CD4-positive, alpha-beta T cell treated with Interleukin-17A for 1 hour (primary cell): Measurements from ENCODE around the gene PRAMEF2.
"Not testable (repeated sequence)": the region's sequence is repeated elsewhere in the genome, so short reads cannot be mapped to it uniquely, and the experiment has no call there.

Experiments used
- DNase-seq: peaks from one replicate; pipeline ENCODE4 v3.0.0-alpha.2; 2020

The PRAMEF2 gene

GRCh38 chr1:12856786-12857185 is at the start of gene PRAMEF2:
Gene PRAMEF2 (plus strand): TSS chr1:12857086. CDS start chr1:12859010, 1,924 bp downstream.
- DNase-seq: not testable (repeated sequence)

GRCh38 chr1:12809933-12810332 is 47.0 kb upstream of the PRAMEF2 start:
- DNase-seq: no peak

GRCh38 chr1:12810691-12811408 is 46.0 kb upstream of the PRAMEF2 start:
- no peak for DNase-seq

GRCh38 chr1:12811409-12811784 is 45.5 kb upstream of the PRAMEF2 start:
- DNase-seq: no peak

- not testable (repeated sequence) for DNase-seq
These were observed 37.8 kb upstream of the PRAMEF2 start for GRCh38 chr1:12819061-12819460.

- DNase-seq: not testable (repeated sequence)
These were observed 25.6 kb upstream of the PRAMEF2 start, which contains the start of gene PRAMEF11 for GRCh38 chr1:12831310-12831709. Gene PRAMEF11 (minus strand): TSS chr1:12831410. CDS start chr1:12828789, 2,621 bp downstream.

GRCh38 chr1:12833251-12833650 is 23.6 kb upstream of the PRAMEF2 start:
- DNase-seq: not testable (repeated sequence)

- DNase-seq: not testable (repeated sequence)
These were observed 8.3 kb upstream of the PRAMEF2 start, which contains the start of gene HNRNPCL1 for GRCh38 chr1:12848620-12849019. Gene HNRNPCL1 (minus strand): TSS chr1:12848720. CDS start chr1:12848289, 431 bp downstream.

GRCh38 chr1:12851779-12852178 is 5.1 kb upstream of the PRAMEF2 start:
- no peak for DNase-seq

GRCh38 chr1:12863131-12863880 is 6.4 kb downstream of the PRAMEF2 start:
- not testable (repeated sequence) for DNase-seq

GRCh38 chr1:12878453-12878852 is 21.6 kb downstream of the PRAMEF2 start:
- DNase-seq: not testable (repeated sequence)

- DNase-seq: not testable (repeated sequence)
These were observed 29.2 kb downstream of the PRAMEF2 start, which contains the start of gene PRAMEF4 for GRCh38 chr1:12886101-12886500. Gene PRAMEF4 (minus strand): TSS chr1:12886201. CDS start chr1:12883394, 2,807 bp downstream.

- not testable (repeated sequence) for DNase-seq
These were observed 41.3 kb downstream of the PRAMEF2 start, which contains the start of gene PRAMEF10 for GRCh38 chr1:12898170-12898569. Gene PRAMEF10 (minus strand): TSS chr1:12898270. CDS start chr1:12895847, 2,423 bp downstream.

- DNase-seq: not testable (repeated sequence)
These were observed 42.3 kb downstream of the PRAMEF2 start for GRCh38 chr1:12899186-12899585.

GRCh38 chr1:12903793-12904572 is 47.1 kb downstream of the PRAMEF2 start:
- DNase-seq: not testable (repeated sequence)
